GM19395 (cell line): ENCODE measurements around the gene DNASE1L2.

Experiments
- ATAC-seq: cut with Tn5 transposase; IDR thresholded peaks from one replicate; pipeline ENCODE4 v1.9.1; 2021; ENCODE audit warnings: mild to moderate bottlenecking, moderate library complexity; ENCODE audit not compliant: unreplicated experiment

DNASE1L2 gene

GRCh38 chr16:2223221-2223941, 12.9 kb upstream of the DNASE1L2 start, which contains the start of gene E4F1:
E4F1 (plus strand) TSS chr16:2223591; CDS start chr16:2223614, 23 bp downstream.
- ATAC-seq = peak; percentile 89

- ATAC-seq = peak; percentile 21
These were observed 12.2 kb upstream of the DNASE1L2 start for GRCh38 chr16:2223942-2224486.

GRCh38 chr16:2226245-2226793, 9.9 kb upstream of the DNASE1L2 start:
- no peak for ATAC-seq

GRCh38 chr16:2226918-2227317, 9.3 kb upstream of the DNASE1L2 start:
- ATAC-seq = no peak

- no peak for ATAC-seq
These were observed 8.0 kb upstream of the DNASE1L2 start for GRCh38 chr16:2228161-2228824.

GRCh38 chr16:2229091-2229490, 7.2 kb upstream of the DNASE1L2 start:
- ATAC-seq = no peak

- ATAC-seq = no peak
These were observed 6.5 kb upstream of the DNASE1L2 start for GRCh38 chr16:2229632-2230250.

- ATAC-seq = no peak
These were observed 5.9 kb upstream of the DNASE1L2 start for GRCh38 chr16:2230376-2230775.

- no peak for ATAC-seq
These were observed 5.0 kb upstream of the DNASE1L2 start for GRCh38 chr16:2231016-2231931.

- no peak for ATAC-seq
These were observed 3.9 kb upstream of the DNASE1L2 start for GRCh38 chr16:2232094-2232990.

- no peak for ATAC-seq
These were observed 3.0 kb upstream of the DNASE1L2 start for GRCh38 chr16:2233046-2233775.

- no peak for ATAC-seq
These were observed 2.1 kb upstream of the DNASE1L2 start for GRCh38 chr16:2233872-2234812.

- ATAC-seq = no peak
These were observed 1.5 kb upstream of the DNASE1L2 start for GRCh38 chr16:2234813-2235170.

GRCh38 chr16:2235234-2235651, 1.0 kb upstream of the DNASE1L2 start:
- no peak for ATAC-seq

- no peak for ATAC-seq
These were observed 428 bp upstream of the DNASE1L2 start for GRCh38 chr16:2235695-2236336.

- no peak for ATAC-seq
These were observed 848 bp downstream of the DNASE1L2 start for GRCh38 chr16:2237102-2237482.

GRCh38 chr16:2237493-2238149, 1.4 kb downstream of the DNASE1L2 start:
- no peak for ATAC-seq
